ENCODE results near the gene PDAP1.

GRCh38 chr7:99418260-99418659 lies 9.9 kb upstream of the PDAP1 start:
- TF ChIP-seq POLR2A (IDR thresholded peaks at IDR 0.05; ENCODE audit: extremely low read depth, insufficient read length), result no peak
- TF ChIP-seq CTCF (IDR thresholded peaks at IDR 0.05; ENCODE audit: low read depth, low read length), result no peak
- TF ChIP-seq MYC (IDR thresholded peaks at IDR 0.05; ENCODE audit: low read depth, low read length), result no peak
- TF ChIP-seq MAX (IDR thresholded peaks at IDR 0.05; ENCODE audit: low read depth, low read length), result no peak
